Stimulated activated CD4-positive, alpha-beta T cell treated with anti-CD3 and anti-CD28 coated beads, Interleukin-1b, Interleukin-23, amount 100 ng/mL, for 4 hours (primary cell): ENCODE results near the gene BEX1.
"Not testable (repeated sequence)": the region's sequence is repeated elsewhere in the genome, so short reads cannot be mapped to it uniquely, and the experiment has no call there.

Experiments
- DNase-seq, 2 donors: peaks; one replicate each; pipeline ENCODE4 v3.0.0-alpha.2; 2020; ENCODE audit warnings: low read depth in 2 of 2

BEX1 gene

GRCh38 chrX:103063918-103064434 lies at the start of gene BEX1:
Gene BEX1 (minus strand): TSS chrX:103064171. CDS start chrX:103063274, 897 bp downstream.
- DNase-seq: no peak

DNA sequence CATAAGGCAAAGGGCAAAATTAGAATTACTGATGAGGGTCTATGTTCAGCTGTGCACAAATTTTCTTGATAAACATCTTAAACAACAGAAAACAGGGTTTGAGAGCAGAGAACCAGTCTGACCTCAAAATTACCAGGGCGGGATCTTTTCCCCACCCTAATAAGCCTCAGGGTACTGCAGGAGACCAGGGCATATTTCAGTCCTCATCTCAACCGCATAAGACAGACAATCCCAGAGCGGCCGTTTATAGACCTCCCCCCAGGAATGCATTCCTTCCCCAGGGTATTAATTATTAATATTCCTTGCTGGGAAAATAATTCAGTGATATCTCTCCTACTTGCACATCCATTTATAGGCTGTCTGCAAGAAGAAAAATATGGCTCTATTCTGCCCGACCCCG lies 45.5 kb upstream of the BEX1 start:
- DNase-seq: not testable (repeated sequence)

DNA sequence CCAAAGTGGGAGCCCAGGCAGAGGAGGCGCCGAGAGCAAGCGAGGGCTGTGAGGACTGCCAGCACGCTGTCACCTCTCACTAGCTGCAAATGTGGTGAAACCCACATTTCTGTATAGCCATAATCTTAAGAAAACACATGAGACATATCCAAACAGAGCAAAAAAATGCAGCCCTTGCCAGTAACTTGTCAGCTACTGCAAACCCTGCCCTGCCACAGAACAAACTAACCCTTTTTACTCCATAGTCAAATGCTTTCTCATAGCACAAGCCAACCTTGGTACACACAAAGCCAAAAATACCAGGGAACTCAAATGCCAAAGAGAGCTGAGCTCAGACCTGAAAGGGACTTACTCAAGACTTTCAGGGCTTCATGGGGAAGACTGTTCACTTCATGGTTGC lies 43.9 kb upstream of the BEX1 start:
- DNase-seq: no peak

- DNase-seq: not testable (repeated sequence)
These were observed 43.3 kb upstream of the BEX1 start for GRCh38 chrX:103107227-103107737.

GRCh38 chrX:103104370-103104769 lies 40.4 kb upstream of the BEX1 start:
- DNase-seq: not testable (repeated sequence)

DNA sequence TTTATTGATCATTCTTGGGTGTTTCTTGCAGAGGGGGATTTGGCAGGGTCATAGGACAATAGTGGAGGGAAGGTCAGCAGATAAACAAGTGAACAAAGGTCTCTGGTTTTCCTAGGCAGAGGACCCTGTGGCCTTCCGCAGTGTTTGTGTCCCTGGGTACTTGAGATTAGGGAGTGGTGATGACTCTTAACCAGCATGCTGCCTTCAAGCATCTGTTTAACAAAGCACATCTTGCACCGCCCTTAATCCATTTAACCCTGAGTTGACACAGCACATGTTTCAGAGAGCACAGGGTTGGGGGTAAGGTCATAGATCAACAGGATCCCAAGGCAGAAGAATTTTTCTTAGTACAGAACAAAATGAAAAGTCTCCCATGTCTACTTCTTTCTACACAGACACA lies 39.9 kb upstream of the BEX1 start:
- not testable (repeated sequence) for DNase-seq

DNA sequence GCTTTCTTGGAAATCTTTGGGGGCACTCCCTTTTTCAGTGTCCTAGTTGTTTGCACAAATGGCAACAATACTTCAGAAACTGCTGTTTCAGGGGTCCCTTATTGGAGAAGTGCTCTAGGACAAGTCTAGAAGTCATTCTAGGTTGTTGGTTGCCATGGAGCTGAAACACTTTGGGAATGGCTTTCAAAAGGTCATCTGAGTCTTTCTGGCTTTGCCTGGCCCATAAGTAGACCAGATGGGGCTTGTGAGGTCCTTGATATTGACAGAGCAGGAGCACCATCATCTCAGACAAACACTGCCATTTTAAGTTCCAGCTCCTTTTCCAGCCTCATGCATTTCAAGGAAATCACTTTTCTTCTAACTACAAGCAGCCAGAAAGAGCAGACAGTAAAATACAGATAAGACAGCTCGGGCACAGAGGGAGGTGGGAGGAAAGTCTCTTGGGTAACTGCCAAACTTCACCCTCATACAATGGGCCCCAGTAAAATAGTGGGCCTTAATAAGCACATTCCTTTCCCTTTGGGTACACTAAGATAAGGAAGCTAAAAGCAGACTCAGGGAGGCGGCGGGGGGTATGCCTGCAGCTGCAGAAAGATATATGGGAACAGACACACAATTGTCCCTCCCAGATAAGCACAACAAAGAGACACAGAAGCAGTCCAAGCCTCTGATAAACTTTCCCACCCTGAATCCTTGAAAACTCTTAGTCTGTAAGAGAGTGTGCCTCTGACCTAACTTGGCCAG lies 37.5 kb upstream of the BEX1 start:
- no peak for DNase-seq

DNA sequence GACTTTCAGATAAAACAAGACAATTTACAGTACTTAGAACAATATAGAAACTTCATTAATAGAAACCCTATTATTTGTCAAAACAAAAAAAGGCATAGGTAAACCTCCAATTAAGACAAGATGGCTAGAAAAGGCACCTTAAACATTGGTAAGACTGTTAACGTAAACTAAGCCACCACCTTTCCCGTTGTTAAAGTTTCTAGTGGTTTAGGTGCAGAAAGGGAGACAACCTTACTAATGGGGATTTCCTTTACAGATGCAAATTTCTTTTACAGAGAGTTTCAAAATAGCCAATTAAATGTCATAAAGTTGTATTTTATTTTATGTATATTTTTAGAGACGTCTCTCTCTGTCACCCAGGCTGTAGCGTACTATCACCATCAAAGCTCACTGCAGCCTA lies 36.5 kb upstream of the BEX1 start:
- DNase-seq: no peak

- DNase-seq: no peak
These were observed 35.7 kb upstream of the BEX1 start for GRCh38 chrX:103099691-103100090.

DNA sequence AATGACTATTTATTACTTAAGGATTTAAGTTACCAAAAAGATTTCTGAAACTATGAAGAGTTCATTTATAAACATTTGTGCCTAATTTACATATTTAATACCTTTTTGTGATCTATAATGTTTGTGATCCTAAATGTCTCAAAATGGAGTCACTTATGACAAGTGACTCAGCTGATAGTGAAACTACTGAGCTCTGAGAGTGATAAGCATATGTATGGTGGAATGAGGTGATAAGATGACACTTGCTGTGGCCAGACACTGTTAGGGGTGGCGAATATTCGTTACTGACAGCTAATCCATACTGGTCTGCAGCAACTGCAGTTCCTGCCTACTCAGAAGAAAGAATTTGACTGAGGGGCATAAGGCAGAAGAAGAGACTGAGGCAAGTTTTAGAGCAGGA lies 34.5 kb upstream of the BEX1 start:
- DNase-seq: no peak

- no peak for DNase-seq
These were observed 29.0 kb upstream of the BEX1 start, which contains the start of gene NXF3 for GRCh38 chrX:103092942-103093341. Gene NXF3 (minus strand): TSS chrX:103093143. CDS start chrX:103093023, 120 bp downstream.

- no peak for DNase-seq
These were observed 17.1 kb upstream of the BEX1 start for GRCh38 chrX:103081051-103081450.

DNA sequence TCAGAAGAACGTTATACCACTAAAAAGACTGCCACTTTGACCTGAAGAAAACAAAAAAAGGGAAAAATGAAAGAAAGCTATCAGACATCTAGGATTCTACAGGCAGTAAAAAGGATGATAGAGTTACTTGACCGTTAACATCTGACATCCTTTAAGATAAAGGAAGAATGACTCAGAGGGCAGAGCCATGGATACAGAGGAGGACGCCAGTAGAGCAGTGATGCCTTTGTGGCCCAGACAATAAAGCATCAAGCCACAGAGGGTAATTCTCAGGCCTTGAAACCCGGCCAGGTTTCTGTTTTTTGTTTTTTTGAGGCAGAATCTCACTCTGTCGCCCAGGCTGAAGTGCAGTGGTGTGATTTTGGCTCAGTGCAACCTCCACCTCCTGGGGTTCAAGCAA lies 9.5 kb upstream of the BEX1 start:
- no peak for DNase-seq

DNA sequence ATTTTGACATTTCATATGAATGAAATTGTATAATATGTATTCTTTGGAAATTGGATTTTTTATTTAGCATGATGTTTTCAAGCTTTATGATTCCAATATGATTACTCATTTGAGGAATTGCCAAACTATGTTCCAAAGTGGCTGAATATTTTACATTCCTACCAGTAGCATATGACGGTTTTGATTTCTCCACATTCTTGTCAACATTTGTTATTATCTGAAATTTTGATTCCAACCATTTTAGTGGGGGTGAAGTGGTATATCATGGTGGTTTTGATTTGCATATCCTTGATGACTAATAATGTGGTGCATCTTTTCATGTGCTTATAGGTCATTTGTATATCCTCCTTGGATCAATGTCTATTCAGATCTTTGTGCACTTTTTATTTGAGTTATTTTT lies 2.6 kb upstream of the BEX1 start:
- no peak for DNase-seq

DNA sequence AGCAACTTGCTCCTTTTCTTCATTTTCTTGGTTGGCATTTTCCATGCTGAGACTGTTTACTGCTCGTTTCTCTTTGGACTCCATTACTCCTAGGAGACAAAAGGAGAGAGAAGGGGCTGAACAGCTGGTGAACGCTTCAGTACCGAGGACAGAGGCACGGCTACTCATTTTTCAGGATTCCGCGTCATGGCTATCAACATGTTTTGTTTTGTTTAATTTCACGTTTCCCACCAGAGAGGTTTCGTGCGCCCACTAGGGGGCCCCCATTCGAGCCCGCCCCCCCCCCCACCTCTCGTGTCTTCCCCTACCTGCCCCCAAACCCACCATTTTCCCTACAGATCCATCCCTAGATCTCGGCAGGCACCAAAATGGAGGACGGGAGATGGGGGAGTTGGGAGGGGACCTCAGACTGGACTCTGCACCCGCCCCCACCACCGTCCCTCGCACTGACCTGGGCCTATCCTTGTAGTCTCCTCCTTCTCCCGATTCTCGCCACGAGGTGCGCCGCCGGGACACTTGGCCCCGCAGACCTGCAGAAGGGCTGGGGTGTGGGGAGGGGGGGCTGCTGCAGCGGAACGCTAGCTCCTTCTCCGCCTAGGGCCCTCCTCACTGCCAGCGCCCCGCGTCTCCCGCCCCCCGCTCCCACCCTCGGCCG lies 653 bp downstream of the BEX1 start:
- DNase-seq: no peak

DNA sequence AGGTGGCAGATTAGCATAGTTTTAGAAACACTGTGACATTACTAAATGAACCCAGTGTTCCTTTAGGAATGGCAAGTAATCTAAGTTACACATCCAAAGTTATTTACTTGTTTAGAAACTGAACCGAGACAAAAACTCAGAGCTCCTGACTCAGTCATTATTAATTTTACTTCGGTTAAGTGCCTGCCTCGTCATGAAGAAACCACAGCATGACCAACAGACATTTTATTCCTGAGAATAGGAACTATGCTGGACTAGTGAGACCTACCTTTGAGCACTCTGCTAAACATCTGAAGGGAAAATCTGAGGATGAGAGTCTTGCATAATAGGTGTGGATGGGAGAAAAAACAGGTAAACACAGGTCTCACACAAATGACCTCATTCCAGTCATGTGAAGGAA lies 2.5 kb downstream of the BEX1 start:
- DNase-seq: no peak

- DNase-seq: no peak
These were observed 7.1 kb downstream of the BEX1 start for GRCh38 chrX:103056902-103057301.

- no peak for DNase-seq
These were observed 11.3 kb downstream of the BEX1 start for GRCh38 chrX:103052625-103053024.

DNA sequence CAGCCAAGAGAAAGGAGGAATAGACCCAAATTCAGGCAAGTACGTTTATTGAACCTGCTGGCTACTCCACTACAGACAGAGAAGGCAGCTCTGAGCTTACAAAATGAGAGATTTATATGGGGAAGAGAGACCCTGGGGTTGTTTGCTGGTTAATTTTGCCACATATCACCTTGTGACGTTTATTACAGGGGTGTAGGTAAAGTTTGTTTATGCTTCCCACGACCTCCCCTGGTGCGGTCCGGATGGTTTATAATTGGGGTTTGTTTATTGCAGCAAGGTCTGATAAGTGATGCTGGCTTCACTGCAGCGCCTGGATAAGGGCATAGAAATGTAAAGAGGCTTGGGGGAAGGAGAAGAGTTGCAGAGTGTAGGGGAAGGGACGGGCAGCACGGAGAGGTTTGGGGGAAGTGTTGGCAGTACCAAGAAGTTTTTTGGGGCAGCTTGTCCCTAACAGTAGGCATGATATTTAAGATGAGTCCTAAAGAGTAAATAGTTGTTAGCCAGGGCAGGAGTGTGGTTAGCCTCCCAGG lies 12.6 kb downstream of the BEX1 start:
- DNase-seq: no peak

DNA sequence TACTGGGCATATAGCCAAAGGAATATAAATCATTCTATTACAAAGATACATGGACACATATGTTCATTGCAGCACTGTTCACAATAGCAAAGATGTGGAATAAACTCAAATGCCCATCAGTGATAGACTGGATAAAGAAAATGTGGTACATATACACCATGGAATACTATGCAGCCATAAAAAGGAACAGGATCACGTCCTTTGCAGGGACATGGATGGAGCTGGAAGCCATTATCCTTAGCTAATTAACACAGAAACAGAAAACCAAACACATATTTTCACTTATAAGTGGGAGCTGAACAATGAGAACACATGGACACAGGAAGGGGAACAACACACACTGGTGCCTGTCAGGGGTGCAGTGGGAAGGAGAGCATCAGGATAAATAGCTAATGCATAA lies 30.6 kb downstream of the BEX1 start:
- DNase-seq: not testable (repeated sequence)

- no peak for DNase-seq
These were observed 46.4 kb downstream of the BEX1 start for GRCh38 chrX:103017542-103017941.

- no peak for DNase-seq
These were observed 51.0 kb downstream of the BEX1 start for GRCh38 chrX:103012945-103013344.
